G401.6 (cell line): ENCODE results near the gene NEK5.

Experiments used
- FAIRE-seq: peaks from 2 replicates; lab custom pipeline; 2012; peaks lifted over from hg19 to GRCh38; lab: Jason Lieb, UNC

NEK5 gene

DNA sequence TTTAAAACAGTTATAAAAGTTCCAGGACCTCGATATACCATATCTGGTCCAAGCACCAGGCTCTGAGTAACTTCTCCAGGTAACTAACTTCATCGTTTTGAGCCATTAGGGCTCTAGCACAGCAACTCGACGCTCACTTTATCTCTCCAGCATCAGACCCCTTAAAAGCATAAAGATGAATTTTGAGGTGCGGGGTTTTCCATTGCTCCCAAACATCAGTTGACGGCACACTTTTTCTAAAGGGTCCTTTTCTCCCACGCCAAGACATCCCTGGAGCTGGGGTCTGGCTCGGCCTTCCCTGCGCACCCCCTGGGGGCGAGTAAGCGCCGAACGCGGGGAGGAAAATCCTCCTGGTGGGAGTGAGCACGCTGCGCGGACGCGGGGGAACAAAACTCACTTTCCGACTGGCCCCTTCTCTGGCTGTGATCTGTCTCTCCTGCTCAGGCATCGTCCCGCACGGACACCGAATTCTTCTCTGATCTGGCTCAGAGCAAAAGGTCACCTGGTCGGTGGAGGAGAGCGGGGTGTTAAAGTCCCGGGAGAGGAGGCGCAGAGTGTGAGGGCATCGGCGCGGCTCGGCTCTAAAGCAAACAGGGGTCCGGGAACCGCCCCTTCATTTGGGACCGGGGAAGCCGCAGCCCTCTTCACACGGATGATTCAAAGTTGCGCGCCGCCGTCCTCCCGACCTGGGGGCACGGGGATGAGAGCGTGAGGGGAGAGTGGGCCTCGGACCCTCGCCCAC lies 117.8 kb downstream of the NEK5 start, which contains the start of gene ATP7B:
TSS of gene ATP7B (minus strand) at position 561 of the 742 bp plus-strand sequence. CDS start at position 448, 113 bp downstream.
- no peak for FAIRE-seq

DNA sequence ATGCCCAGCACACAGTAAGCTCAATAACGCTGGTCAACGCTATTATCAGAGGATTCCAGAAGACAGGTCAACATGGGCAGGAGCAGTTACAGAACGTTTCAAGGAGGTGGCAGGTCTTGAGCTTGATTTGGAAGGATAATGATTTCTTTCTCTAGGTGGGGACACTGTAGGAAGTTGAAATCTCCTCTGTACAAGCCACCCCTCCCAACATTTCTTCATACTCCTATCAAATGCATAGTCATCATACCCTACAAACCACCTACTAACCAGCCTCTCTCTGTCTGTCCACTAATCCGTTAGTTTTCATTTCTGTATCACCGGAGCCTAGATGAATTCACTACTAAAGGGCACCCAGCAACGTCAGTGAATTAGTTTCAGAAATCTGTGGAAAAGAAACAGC lies 118.9 kb downstream of the NEK5 start:
- no peak for FAIRE-seq

DNA sequence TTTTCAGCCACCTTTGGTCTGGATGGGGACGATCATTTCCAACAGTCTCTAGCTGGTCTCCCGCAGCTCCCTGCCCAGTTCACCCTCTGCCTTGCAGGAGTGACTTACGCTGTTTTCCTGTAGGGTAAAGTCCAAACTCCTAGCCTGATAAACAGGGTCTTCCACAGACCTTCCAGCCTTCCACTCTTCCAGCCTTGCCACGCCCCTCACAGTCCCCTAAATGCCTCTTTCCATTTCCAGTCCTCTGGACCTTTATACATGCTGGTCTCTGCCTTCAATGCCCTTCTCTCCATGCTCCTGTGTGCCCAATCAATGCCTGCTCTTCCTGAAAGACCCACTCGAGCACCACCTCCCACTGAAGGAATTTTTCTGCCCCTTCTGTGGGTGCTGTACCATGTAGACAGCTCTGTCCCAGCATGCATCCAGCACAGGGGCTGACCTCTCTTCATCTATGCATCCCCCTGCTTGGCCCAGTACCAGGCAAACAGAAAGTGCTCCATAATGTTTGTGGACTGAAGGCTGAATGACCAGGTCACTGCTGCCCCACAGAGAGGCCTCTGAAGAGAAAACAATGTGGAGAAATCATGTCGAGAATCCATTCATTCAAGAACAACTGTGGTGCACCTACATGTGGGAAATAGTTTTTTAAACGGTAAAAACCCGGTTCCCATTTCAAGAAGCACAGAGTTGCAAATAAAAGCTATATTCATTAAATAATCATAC lies 122.2 kb downstream of the NEK5 start:
- FAIRE-seq, result no peak

DNA sequence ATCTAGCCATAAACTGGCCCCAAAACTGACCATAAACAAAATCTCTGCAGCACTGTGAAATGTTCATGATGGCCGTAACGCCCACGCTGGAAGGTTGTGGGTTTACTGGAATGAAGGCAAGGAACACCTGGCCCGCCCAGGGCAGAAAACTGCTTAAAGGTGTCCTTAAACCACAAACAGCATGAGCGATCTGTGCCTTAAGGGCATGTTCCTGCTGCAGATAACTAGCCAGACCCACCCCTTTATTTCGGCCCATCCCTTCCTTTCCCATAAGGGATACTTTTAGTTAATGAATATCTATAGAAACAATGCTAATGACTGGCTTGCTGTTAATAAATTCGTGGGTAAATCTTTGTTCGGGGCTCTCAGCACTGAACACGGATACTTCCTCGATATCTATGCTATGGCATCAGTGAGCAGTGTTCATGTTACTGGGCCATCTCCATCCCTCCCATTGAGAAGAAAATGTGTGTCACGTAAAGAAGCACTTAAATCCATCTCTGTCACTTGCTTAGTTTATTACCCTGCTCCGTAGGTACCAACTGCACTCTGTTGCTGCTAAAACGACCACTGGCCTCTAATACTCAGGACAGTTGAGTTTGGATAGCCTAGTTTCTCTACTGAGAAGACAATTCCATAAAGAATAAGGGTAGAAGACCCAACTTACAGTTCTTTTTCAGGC lies 122.9 kb downstream of the NEK5 start:
- no peak for FAIRE-seq

DNA sequence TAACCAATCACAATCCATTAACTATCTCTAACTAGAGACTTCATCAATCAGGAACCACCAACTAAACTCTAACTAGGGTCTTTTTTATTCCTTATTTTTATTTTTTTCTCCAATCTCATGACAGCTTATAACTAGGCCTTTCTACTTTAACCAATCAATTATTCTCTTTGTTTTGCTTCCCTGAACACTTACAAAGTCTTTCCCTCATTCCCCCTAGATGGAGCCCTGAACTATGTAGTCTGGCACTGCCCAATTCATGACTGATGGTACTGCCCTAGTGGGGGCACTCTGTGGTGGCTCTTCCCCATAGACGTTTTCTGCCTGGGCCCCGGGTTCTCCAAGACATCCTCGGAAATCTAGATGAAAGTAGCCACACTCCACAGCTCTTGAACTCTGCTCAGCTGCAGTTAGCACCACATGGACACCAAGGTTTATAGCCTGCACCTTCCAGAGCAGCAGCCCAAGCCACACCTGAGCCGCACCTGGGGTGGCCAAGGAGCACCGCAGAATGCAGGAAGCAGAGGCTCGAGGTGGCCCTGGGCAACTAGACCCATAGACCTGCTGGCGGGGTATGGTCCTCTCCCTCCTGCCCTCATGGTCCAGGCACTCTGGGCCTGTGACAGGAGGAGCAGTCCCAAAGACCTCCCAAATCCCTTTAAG lies 124.2 kb downstream of the NEK5 start:
- no peak for FAIRE-seq

DNA sequence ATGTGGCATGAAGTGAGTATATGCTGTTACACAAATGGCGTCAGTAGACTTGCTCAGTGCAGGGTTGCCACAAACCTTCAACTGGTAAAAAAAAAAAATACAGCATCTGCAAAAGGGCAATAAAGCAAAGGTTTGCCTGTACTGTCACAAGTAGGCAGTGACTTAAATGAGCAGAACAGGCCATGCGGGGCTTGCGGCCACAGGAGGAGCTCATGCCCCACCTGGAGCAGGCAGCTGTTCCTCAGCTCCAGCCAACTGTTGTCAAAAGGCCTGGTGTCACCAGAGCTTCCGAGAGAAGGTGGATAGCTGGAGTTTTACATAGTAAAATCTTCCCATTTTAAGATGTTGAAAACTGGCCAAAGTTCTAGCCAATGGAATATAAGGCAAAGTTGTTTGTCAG lies 125.3 kb downstream of the NEK5 start:
- FAIRE-seq, result no peak

DNA sequence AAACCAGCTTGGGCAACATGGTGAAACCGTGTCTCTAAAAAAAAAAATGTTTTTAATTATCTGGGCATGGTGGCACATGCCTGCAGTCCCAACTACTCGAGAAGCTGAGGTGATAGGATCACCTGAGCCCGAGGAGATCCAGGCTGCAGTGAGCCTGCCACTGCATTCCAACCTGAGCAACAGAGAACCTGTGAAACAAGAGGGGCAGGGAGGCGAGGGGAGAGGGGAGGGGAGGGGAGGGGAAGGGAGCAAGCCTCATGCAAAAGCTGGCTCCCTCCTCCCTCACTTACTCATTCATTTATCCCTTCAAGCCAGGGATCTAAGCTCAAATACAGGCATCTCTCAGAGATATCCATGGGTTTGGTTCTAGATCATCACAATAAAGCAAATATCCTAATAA lies 126.5 kb downstream of the NEK5 start:
- FAIRE-seq, result no peak

DNA sequence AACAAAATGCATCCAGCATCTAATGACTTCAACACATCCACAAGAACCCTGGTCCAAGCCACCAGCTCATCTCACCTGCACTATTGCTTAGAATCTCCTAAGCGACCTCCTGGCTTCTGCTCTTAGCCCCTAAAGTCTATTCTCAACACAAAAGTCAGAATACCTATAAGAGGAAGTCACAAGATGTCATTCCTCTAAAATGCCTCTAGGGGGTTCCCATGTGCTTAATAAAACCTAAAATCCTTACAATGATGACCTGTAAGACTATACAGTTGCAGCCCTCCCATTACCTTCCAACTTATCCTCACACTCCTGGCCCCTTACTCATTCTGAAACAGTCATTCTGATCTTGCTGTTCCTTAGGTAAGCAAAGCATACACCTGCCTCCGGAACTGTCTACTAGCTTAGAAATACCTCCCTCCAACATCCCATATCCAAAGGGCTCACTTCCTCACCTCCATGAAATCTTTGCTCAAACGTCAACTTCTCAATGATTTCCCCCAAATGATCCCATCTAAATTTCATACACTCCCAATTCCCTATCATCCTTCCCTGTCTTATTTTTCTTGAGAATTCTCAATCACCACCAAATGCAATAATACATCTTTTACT lies 127.6 kb downstream of the NEK5 start:
- peak; percentile 78 for FAIRE-seq

DNA sequence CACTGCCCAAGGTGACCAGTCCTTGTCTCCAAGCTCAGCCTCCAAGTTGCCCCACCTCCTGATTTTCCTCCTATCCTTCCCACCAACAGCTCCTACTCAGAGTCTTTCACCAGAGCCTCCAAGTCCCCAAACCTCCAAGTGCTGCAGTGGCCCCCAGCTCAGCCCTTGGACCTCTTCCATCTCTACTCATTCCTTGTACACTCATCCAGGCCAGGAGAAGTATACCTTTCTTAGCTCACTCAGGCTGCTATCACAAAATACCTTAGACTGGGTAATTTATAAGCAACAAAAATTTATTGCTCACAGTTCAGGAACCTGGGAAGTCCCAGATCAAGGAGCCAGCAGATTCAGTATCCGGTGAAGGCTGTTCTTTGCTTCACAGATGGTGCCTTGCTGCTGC lies 129.0 kb downstream of the NEK5 start:
- FAIRE-seq, result no peak

DNA sequence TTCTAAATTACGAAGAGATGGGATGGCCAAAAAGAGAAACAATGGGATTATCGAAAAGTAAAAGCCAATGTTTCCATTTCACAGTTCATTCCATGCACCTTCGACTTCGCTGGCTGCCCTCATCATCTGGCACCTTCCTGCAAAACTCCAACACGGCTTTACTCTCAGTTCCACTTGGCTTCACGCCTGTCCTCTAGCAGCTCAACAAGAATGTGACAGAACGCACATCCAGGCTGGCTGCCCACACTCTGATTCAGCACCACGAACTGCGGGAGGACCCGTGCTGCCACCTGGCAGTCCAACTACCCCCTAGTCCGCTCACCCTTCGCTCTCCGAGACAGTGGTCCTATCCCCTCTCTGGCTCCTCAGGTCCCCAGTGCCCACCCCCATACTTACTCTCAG lies 129.4 kb downstream of the NEK5 start:
- FAIRE-seq, result no peak

DNA sequence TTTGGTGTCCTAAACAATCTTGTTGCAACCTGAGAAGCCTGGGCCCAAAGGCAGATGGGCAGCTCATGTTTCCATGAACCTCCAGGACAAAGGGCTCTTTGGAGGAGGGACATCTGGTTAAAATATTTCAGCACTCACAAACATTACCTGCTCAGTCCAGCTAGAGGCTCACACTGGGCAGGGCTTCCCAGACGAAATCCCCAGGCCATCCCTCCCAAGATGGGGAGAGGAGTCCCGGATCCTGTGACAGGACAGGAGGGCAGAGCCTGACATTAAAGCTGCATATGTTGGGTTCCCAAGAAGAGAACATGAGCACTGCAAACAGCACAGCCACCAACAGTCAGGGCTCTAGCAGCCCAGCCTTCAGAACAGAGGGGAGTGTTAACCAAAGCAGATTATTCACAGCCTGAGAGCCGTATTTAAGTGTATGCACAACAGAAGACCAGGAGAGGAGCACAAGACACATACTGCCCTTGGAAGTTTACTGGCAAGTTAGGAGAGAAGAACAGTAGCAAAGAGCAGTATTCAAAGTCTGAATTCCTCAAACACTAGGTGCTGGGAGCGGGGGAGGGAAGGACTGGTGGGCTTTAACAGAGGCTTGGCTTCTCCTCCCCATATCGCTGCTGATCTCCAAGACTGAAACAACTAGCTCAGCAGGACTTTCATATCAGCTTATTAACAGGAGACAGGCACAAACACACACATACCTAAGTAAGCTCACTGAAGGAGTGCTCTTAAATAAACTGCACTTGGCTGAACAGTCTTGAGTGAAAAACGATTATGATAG lies 130.0 kb downstream of the NEK5 start:
- no peak for FAIRE-seq

DNA sequence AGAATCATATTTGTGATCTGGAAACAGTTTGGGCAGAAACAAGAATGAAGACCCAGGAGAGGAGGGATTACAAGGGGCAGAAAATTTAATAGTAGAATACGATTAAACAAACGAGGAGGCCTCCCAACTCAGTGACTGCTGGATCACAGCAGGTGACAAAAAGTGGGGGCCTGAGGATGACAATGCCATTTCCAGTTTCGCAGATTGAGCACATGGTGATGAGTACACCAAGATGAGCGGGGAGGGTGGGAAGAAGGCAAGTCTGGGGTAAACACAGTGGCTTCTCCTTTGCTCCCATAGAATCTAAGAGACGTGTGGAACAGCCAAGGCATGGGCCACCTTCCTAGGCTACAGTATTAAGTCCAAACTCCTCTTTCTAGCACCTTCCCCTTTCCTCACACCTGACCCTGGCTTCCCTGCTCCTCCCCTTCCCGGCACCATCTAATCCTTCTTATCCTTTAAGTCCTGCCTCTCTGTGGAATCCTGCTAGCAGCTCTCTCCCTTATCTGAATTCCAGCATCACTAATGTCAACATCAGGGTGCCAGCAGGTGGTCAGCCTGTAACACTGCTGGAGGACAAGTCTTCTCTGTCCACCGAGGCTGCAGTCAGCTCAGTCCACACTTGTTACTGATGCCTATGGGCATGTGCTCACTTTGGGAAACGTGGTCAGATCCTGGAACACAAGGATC lies 131.1 kb downstream of the NEK5 start:
- no peak for FAIRE-seq

DNA sequence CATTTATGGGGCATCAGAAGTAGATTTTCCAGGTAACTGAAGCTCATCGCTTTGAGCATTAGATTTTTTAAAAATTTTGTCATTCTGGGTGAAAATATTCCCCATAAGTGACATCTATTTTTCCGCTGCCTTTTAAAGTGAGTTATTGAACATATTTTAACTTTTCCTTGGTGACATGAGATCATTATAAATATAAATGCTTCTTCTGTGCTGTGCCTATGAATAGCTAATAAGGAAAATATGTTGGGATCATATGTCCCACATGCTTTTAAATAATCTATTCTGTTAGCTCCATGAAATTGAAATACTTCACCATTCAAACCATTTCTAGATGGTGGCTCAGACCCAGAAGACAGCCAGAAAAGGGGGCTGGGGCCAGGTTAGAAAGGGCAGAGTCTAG lies 131.7 kb downstream of the NEK5 start:
- no peak for FAIRE-seq

DNA sequence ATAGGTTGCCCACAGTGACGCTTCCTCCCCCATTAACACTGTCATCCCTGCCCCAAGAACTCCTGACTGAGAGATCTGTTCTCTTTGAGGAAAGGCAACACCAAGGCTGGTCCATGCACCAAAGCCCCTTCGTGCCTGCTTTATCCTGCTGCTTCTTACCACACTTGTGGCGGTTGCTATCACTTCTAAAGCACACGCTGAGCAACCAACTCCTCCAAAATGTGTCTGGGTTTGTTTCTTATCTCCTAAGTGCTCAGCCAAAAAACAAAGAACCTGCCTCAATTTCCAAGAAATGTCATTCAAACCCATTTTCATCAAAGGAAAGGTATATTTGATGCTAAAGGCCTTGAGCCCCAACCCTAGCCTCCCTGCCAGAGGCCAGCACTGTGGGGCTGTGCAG lies 132.2 kb downstream of the NEK5 start:
- no peak for FAIRE-seq

DNA sequence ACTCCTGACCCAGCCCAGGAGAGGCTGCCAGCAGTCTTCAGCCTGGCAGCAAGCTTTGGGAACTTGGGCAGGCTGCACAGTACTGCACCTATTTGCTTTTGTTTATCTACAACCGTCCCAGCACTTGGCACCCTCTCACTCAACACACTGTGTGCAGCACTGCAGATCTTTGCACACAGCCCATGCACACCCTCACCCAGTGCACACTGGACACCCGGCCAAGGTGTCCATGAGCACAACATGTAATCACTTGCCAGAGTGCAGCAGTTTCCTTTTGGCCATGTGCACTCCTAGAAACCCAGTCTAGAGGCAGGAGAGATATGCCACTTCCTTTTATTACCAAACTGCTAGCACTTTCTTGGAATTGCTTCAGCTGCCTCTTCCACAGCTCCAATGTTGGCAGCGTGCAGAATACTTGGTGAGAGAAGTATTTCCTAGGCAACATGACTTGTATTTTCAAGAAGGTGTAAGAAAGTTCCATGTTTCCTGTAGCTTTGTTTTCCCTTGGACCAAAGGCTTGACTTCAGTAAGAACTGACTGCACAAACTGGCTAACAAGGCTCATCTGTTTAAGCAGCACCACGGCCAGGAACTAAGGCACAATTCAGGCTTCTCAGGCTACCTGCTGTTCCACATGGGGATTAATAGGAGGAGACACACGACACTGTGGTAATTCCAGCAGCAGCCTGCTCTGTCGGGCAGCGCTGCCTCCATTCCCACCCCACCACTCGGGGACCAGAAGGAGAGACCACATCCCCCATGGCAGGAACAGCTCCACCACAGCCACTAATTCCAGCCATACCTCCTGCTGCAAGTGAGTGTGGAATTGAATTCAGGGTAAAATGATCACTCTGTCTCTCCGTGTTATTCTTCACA lies 133.0 kb downstream of the NEK5 start:
- no peak for FAIRE-seq

DNA sequence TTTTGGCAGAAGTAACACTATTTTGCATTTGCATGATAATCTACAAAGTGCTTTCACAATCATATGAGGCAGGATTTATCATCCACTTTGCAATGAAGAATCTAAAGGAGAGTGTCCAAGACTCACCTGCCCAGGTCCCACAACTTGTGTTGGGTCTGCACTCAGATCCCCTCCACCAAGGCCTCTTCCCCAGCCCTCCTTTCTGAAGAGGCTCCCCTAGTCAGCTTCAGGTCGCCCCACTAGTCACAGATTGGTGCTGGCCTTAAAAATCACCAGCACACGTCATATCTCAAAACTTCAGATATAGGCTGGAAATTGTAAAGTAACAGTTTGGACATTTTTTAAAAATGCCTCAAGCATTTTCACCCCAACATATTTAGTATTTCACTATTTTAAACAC lies 135.2 kb downstream of the NEK5 start:
- no peak for FAIRE-seq

DNA sequence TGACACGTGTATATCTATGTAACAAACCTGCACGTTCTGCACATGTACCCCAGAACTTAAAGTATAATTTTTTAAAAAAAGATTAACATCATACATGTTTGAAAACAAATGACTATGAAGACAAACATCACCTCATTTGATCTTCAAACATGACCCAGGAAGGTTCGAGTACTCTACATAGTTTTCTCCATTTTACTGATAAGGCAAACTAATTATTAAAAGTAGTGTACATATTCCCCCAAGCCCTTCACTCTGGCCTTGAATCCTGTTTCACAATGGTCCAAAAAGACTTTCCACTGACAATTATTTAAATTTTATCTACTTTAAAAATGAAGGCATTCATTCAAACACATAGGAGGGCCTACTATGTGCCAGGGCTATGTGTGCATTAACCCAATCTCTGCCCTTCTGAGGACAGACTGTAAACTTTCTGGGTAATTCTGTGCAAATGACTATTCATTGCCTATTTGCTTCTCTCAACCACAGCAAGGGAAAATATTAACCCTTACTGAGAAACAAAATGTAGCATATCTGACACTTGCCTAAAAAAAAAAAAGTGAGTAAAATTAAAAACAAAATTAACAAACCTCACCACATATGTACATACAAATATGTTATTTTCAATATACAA lies 139.8 kb downstream of the NEK5 start:
- FAIRE-seq, result no peak
